IPS-18a (cell line): ENCODE results near the gene CEP120.

Experiments
- H3K27ac ChIP-seq: one replicate; pipeline ENCODE4 v1.5.1; 2013; ENCODE audit warnings: low read length
- H3K27me3 ChIP-seq: one replicate; pipeline ENCODE4 v1.6.1; 2013; ENCODE audit warnings: mild to moderate bottlenecking, low read length; ENCODE audit not compliant: control insufficient read depth, insufficient read depth
- H3K36me3 ChIP-seq: one replicate; pipeline ENCODE4 v1.6.1; 2013; ENCODE audit warnings: low read depth, low read length; ENCODE audit not compliant: control insufficient read depth
- H3K4me1 ChIP-seq: one replicate; pipeline ENCODE4 v1.6.1; 2013; ENCODE audit warnings: low read depth, low read length; ENCODE audit not compliant: control insufficient read depth
- H3K4me3 ChIP-seq: one replicate; pipeline ENCODE4 v1.5.1; 2013; ENCODE audit warnings: low read length
- H3K9ac ChIP-seq: one replicate; pipeline ENCODE4 v1.6.1; 2013; ENCODE audit warnings: mild to moderate bottlenecking, low read length, moderate library complexity
- H3K9me3 ChIP-seq: one replicate; pipeline ENCODE4 v1.6.1; 2013; ENCODE audit warnings: low read depth, low read length; ENCODE audit not compliant: control insufficient read depth

CEP120 gene

GRCh38 chr5:123369371-123369968, 53.7 kb downstream of the CEP120 start:
- Histone ChIP-seq H3K36me3 (peaks cover 7% of the 10 kb centered on the region), H3K4me1 (no peaks in the 10 kb centered on the region), H3K27ac (no peak overlapping the region), H3K27me3 (no peaks in the 10 kb centered on the region), H3K9ac (no peak overlapping the region), H3K9me3 (no peaks in the 10 kb centered on the region), H3K4me3 (no peak overlapping the region)

- Histone ChIP-seq H3K27me3 (no peaks in the 10 kb centered on the region), H3K27ac (no peak overlapping the region), H3K36me3 (peaks cover 10% of the 10 kb centered on the region), H3K4me1 (no peaks in the 10 kb centered on the region), H3K9ac (no peak overlapping the region), H3K9me3 (no peaks in the 10 kb centered on the region), H3K4me3 (no peak overlapping the region)
Measured at GRCh38 chr5:123367739-123368138, 55.5 kb downstream of the CEP120 start.

- Histone ChIP-seq H3K27ac (no peak overlapping the region), H3K27me3 (no peaks in the 10 kb centered on the region), H3K9ac (no peak overlapping the region), H3K9me3 (no peaks in the 10 kb centered on the region), H3K36me3 (peaks cover 18% of the 10 kb centered on the region), H3K4me3 (no peak overlapping the region), H3K4me1 (no peaks in the 10 kb centered on the region)
Measured at GRCh38 chr5:123365156-123365555, 58.0 kb downstream of the CEP120 start.

- Histone ChIP-seq H3K36me3 (peaks cover 19% of the 10 kb centered on the region), H3K9ac (no peak overlapping the region), H3K9me3 (no peaks in the 10 kb centered on the region), H3K27ac (no peak overlapping the region), H3K27me3 (no peaks in the 10 kb centered on the region), H3K4me3 (no peak overlapping the region), H3K4me1 (no peaks in the 10 kb centered on the region)
Measured at GRCh38 chr5:123364441-123365155, 58.6 kb downstream of the CEP120 start.

GRCh38 chr5:123360910-123361309, 62.3 kb downstream of the CEP120 start:
- Histone ChIP-seq H3K36me3 (peaks cover 19% of the 10 kb centered on the region), H3K4me1 (no peaks in the 10 kb centered on the region), H3K9ac (no peak overlapping the region), H3K27me3 (no peaks in the 10 kb centered on the region), H3K27ac (no peak overlapping the region), H3K9me3 (no peaks in the 10 kb centered on the region), H3K4me3 (no peak overlapping the region)

- no peak overlapping the region for H3K9ac ChIP-seq
- H3K4me3 ChIP-seq = no peak overlapping the region
- H3K27me3 ChIP-seq = no peaks in the 10 kb centered on the region
- H3K27ac ChIP-seq = no peak overlapping the region
- no peaks in the 10 kb centered on the region for H3K4me1 ChIP-seq
- peaks cover 19% of the 10 kb centered on the region for H3K36me3 ChIP-seq
- no peaks in the 10 kb centered on the region for H3K9me3 ChIP-seq
Measured at GRCh38 chr5:123360201-123360571, 63.0 kb downstream of the CEP120 start.

GRCh38 chr5:123359454-123360200, 63.6 kb downstream of the CEP120 start:
- no peak overlapping the region for H3K4me3 ChIP-seq
- no peaks in the 10 kb centered on the region for H3K9me3 ChIP-seq
- H3K4me1 ChIP-seq = no peaks in the 10 kb centered on the region
- H3K27ac ChIP-seq = no peak overlapping the region
- no peak overlapping the region for H3K9ac ChIP-seq
- H3K36me3 ChIP-seq = peaks cover 19% of the 10 kb centered on the region
- no peaks in the 10 kb centered on the region for H3K27me3 ChIP-seq

- H3K36me3 ChIP-seq = peaks cover 16% of the 10 kb centered on the region
Measured at GRCh38 chr5:123358751-123359150, 64.5 kb downstream of the CEP120 start.

GRCh38 chr5:123358304-123358703, 64.9 kb downstream of the CEP120 start:
- Histone ChIP-seq H3K27me3 (no peaks in the 10 kb centered on the region), H3K4me1 (no peaks in the 10 kb centered on the region), H3K9ac (no peak overlapping the region), H3K4me3 (no peak overlapping the region), H3K36me3 (peaks cover 16% of the 10 kb centered on the region), H3K27ac (no peak overlapping the region), H3K9me3 (no peaks in the 10 kb centered on the region)

More at GRCh38 chr5:123358751-123359150, 64.5 kb downstream of the CEP120 start:
- Histone ChIP-seq H3K4me1 (no peaks in the 10 kb centered on the region), H3K9me3 (no peaks in the 10 kb centered on the region), H3K9ac (no peak overlapping the region), H3K27me3 (no peaks in the 10 kb centered on the region), H3K4me3 (no peak overlapping the region), H3K27ac (no peak overlapping the region)

GRCh38 chr5:123351820-123352219, 71.4 kb downstream of the CEP120 start:
- H3K4me1 ChIP-seq = no peaks in the 10 kb centered on the region
- H3K27ac ChIP-seq = no peak overlapping the region
- no peaks in the 10 kb centered on the region for H3K27me3 ChIP-seq
- H3K9me3 ChIP-seq = no peaks in the 10 kb centered on the region
- H3K36me3 ChIP-seq = peaks cover 7% of the 10 kb centered on the region
- H3K9ac ChIP-seq = no peak overlapping the region
- H3K4me3 ChIP-seq = no peak overlapping the region

- Histone ChIP-seq H3K36me3 (peaks cover 7% of the 10 kb centered on the region), H3K4me3 (no peak overlapping the region), H3K27ac (no peak overlapping the region), H3K4me1 (no peaks in the 10 kb centered on the region), H3K9me3 (no peaks in the 10 kb centered on the region), H3K27me3 (no peaks in the 10 kb centered on the region), H3K9ac (no peak overlapping the region)
Measured at GRCh38 chr5:123351240-123351639, 72.0 kb downstream of the CEP120 start.
